CD4-positive, alpha-beta T cell treated with Interleukin-2 at 100 ng/mL for 4 hours (primary cell): ENCODE measurements around the gene HDHD5.

Experiments
- DNase-seq: peaks from one replicate; pipeline ENCODE4 v3.0.0-alpha.2; 2020; ENCODE audit warnings: low spot score

HDHD5 gene

DNA sequence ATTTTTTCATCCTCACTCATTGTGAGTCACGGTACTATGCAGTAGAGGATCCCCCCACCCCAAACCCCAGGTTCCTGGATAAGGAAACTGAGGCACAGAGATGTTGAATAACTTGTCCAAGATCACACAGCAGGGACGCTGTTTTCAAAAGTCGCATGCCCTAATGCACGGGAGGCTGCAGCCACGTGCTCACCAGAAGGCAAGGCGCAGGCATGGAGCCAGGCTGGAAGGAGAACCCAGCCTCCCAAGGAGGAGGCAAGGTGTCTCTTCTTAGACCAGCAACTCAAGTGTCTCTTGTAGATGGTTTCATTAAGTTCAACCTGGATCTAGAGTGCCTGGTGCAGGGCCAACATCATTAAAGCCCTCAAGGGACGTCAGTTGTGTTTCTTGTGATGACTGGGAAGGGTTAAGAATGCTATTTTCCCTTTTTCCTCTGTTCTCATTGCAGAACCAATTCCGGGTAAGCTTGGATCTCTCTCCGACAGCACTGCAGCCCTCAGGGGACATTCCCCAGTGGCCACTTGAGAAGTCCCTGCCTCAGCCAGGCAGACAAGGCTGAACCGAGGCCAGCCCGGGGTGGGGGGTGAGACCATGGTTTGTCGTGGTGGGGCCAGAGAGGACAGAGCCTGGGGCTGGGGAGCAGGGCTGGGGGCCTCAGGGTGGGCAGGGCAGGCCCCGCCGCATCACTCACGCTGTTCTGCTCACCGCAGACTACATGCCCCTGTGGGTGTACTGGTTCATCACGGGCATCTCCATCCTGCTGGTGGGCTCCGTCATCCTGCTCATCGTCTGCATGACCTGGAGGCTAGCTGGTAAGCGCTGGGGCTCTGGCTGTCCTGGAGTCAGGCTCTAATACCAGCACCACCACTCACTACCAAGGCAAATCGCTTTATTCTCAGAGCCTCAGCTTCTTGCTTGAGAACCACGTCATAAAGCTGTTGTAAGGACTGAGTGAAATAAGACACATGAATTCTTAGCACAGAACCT lies 53.6 kb downstream of the HDHD5 start:
- DNase-seq = no peak

DNA sequence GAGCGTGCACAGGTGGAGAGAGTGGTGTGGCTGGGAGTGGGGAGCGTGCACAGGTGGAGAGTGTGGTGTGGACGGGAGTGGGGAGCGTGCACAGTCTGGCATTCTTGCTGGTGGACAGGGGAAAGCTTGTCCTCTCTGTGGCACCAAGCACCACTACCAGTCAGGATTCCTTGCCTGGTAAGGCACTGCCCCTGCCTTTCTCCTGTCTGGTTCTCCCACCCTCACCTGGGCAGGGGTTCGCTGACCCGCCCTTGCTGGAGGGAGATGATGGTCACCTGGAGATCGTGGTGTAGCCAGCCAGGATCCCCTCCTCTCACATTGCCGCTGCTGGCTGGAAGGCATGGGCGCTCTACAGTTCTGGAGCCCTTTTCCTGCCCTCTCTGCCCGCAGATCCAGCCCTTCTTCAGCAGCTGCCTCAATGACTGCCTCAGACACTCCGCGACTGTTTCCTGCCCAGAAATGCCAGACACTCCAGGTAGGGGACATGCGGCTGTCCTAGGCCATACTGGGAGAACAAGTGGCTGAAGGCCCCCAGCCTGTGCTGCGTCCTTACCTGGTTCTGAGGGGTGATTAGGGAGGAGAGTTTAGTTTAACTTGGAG lies 54.6 kb downstream of the HDHD5 start:
- DNase-seq = no peak

DNA sequence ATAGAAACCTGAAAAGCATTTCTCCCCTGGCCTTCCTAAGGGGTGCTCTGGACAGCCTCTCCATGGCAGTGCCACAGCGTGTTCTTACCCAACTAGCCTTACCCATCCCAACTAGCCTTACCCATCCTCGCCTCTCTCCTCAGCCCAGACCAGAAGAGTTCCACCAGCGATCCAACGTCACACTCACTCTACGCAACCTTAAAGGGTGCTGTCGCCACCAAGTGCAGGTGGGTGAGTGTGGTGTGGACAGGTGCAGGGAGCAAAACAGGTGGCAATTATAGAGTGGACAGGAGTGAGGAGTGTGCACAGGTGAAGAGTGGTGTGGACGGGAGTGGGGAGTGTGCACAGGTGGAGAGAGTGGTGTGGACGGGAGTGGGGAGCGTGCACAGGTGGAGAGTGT lies 55.7 kb downstream of the HDHD5 start:
- DNase-seq = no peak

DNA sequence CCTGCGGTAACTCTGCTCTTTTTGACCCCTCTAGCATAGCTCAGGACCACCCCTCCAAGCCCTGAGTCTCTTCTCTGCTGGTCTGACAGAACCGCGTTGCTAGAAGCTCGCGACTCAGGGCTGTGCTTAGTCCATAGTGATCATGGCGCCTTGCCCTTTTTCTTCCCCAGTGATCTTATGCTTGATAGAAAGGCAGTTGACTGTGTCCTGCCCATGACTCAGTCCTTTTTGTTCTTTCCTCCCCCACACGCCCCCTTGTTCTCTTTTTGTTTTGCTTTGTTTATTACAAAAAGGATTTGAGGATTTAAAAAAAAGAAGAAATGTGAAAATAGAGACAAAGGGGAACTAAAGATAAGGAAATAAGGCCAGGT lies 56.8 kb downstream of the HDHD5 start:
- no peak for DNase-seq

DNA sequence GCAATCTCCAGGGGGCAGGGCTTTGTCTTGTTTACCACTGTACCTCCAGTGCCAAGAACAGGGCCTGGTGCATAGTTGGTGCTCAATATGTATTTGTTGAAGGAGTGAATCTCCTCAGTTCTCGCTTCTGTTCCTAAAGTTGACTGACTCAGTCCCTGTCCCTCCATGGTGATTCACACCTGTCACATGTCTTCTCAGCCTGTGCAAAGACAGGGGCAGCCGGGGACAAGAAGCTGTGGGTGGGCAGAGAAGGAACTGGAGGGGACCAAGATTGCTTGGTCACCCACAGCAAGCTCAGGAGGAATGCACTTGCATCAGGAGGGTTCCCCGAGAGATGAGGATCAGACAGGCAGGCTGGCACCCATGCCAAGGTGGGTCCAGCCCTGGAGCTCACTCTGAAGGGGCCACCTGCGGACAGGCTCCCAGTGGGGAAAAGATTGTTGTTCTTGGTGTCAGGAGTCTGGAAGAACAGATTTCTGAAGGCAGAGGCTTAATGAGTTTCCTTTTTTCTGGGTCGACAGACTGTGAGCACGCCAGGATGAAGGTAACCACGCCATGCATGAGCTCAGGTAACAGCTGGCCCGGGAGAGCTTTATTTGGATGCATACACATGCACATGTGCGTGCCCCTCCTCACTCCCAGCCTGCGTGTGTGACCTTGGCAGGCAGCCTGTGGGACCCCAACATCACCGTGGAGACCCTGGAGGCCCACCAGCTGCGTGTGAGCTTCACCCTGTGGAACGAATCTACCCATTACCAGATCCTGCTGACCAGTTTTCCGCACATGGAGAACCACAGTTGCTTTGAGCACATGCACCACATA lies 57.4 kb downstream of the HDHD5 start:
- no peak for DNase-seq

DNA sequence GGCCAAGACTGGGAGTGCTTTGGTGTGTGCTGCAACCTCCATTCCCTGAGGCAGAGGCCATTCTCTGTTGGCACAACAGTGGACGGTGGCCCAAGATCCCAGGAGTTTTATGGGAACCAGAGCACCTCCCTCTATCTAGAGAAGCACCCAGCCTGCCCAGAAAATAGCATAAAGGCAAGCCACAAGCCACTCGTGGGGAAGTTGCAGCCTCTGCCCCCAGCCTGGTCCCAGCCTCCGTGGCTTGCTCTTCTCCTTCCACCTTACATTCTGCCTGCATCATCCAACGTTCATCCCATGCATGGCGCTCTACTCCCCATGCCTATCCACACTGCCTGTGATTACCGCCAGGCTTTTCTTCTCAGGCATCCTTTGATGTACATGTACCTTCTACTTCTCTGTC lies 58.5 kb downstream of the HDHD5 start:
- no peak for DNase-seq

DNA sequence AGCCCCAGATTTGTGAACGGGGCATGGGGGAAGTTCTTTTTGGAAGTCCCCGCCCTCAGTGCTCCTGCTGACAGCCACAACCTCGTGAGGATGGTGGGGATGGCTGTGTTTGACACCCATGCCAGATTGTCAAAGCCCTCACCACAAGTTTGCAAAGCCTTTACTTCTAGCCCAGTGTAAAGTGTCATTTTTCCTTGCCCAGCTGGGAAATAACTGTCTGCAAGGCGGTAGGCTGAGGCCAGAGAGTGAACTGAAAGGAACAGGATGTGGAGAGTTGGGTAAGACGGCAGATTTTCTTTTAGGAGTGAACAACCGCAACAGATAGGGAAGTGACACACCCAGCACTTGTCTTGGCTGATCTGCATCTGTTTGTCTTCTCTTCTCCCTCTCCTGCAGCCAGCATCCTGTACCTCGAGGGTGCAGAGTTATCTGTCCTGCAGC lies 60.7 kb downstream of the HDHD5 start:
- peak; percentile 37 for DNase-seq

DNA sequence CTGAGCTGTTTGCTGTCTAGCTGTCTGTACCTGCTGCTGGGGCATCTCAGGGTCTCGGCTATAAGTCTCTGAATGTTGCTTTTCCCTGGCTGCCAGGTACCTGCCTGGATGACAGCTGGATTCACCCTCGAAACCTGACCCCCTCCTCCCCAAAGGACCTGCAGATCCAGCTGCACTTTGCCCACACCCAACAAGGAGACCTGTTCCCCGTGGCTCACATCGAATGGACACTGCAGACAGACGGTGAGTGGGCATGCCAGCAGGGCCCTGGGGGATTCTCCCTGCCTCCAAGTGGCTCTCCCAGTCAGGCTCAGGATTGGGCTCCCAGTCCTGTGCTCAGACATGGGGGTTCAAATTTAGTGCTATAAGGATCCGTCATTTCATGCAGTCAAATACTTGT lies 61.4 kb downstream of the HDHD5 start:
- DNase-seq = no peak

DNA sequence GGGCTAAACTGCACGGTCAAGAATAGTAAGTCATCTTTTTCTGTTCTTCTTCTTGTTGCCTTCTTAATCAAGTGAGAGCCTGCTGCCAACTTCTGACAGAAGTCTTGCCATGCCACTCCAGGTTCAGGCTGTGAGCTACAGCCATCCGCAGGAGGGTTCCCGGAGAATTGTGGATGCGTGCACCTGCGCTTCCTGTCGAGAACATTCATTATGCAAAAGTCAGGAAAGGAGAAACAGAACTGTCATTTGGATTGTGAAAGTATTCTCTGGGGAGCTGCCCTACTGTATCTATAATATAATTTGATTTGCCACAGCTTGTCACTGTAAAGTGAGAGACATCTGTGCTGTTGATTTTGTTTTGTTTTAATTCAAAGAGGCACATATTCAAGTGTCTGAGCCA lies 62.0 kb downstream of the HDHD5 start:
- DNase-seq = no peak

DNA sequence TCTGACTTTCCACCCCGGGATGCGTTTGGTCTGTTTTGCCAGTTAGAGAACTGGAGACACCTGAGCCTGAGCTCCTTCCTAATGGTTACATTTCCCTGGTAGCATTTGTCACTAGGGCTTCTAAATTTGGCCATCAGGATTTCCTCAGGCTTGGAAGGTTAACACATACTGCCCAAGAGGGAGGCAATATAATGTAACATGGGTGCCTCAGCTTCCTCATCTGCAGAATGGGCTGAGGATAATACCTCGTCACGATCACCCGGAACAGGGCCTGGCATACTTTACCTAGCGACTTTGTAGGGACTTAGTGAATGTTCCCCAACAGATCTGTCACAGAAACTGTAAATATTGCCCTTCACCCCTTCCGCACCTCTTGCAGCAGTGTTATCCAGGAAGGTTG lies 63.0 kb downstream of the HDHD5 start:
- no peak for DNase-seq

DNA sequence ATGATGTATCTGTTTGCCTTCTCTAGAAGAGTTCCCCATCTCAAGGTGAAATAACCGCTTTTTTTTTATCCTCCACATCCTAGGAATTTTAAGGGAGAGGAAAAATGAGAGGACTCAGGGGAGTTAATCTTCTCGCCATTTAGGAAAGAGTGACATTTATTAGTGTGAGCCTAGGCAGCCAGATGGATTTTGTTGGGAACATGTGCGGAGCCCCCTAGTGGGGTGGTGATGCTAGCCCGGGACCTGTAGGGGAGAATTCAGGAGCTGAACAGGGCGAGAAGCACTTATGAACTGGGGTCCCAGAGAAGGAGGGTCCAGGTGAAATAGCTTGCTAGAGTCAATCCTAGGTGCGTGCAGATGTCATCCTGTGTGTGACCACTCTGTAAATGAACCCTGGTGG lies 63.5 kb downstream of the HDHD5 start:
- no peak for DNase-seq

DNA sequence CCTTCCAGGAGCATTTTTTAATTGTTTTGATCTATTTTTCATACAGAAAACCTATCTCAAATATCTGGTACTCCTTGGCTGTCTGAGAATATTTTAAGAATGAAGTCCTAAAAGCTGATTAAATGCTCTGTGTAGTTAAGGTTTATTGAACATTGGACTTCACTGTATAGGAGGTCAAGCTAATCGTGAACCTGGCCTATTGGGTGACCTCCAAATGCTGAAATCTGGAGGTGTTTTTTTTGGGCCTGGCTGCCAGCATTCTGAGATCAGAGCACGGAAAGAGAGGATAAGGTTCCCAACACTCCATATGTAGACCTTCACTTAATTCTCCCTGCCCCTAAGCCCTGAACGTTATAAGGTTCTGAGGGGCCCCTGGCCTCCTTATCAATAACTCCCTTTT lies 66.0 kb downstream of the HDHD5 start:
- no peak for DNase-seq

DNA sequence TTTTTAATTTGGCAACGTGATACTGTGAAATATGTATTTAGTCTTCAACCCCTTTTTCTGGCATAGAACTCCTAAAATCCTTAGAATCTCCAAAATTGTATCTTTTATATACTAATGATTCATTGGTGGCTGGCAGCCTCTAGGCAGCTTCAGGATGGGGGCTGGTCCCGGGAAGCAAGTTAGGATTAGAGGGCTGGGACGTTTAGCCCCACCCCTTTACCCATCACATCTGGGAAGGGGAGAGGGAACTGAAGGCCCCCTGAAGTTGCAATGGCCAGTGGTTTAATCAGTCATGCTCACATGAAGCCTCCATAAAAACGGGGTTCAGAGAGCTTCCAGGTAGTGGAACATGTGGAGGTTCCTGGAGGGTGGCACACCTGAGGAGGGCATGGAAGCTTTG lies 67.2 kb downstream of the HDHD5 start:
- no peak for DNase-seq

DNA sequence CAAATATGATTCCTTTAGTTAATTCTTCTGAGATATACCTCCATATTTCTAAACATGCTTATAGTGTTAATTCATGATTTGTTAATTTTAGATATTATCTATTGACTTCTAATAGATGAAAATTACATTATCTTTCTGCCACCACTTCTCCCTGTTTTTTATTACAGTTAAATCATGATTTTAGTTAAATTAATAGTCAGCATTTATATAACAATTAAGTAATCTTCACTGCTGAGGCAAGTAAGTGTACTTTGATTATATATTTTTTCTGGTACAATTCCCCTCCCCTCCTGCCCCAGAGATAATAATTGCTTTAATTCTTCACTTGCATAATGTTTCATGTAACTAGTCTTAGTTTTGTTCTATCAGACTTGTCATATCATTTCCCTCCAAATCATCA lies 68.5 kb downstream of the HDHD5 start:
- DNase-seq = no peak
